CD4-positive, alpha-beta T cell treated with Interleukin-10 for 1 hour (primary cell): ENCODE measurements around the gene YBEY.
A peak's percentile ranks its signal among the peaks of the same experiment; 100 is the strongest.

ENCODE experiments used
- DNase-seq: peaks from one replicate; pipeline ENCODE4 v3.0.0-alpha.2; 2020

The YBEY gene

GRCh38 chr21:46265736-46266525 is 20.2 kb upstream of the YBEY start:
- DNase-seq: no peak

- DNase-seq: no peak
Measured at GRCh38 chr21:46266946-46267345, 19.2 kb upstream of the YBEY start.

GRCh38 chr21:46268371-46268770 is 17.8 kb upstream of the YBEY start:
- DNase-seq: no peak

- no peak for DNase-seq
Measured at GRCh38 chr21:46269466-46269865, 16.7 kb upstream of the YBEY start.

- DNase-seq: no peak
Measured at GRCh38 chr21:46273341-46273740, 12.8 kb upstream of the YBEY start.

GRCh38 chr21:46274797-46275390 is 11.2 kb upstream of the YBEY start:
- no peak for DNase-seq

GRCh38 chr21:46284077-46284644 is 2.0 kb upstream of the YBEY start:
- no peak for DNase-seq

GRCh38 chr21:46284733-46285132 is 1.4 kb upstream of the YBEY start:
- no peak for DNase-seq

GRCh38 chr21:46285206-46285661 is 908 bp upstream of the YBEY start, which contains the start of gene MCM3AP:
MCM3AP (minus strand) TSS chr21:46285611; CDS start chr21:46285286, 325 bp downstream.
- no peak for DNase-seq

GRCh38 chr21:46286648-46287002 is 483 bp downstream of the YBEY start:
- DNase-seq: no peak

GRCh38 chr21:46287541-46287940 is 1.4 kb downstream of the YBEY start:
- no peak for DNase-seq

GRCh38 chr21:46289655-46290179 is 3.6 kb downstream of the YBEY start:
- no peak for DNase-seq

- no peak for DNase-seq
Measured at GRCh38 chr21:46291561-46291960, 5.4 kb downstream of the YBEY start.

GRCh38 chr21:46294647-46295176 is 8.6 kb downstream of the YBEY start:
- DNase-seq: no peak

GRCh38 chr21:46295177-46295770 is 9.1 kb downstream of the YBEY start:
- no peak for DNase-seq

GRCh38 chr21:46295996-46296752 is 10.0 kb downstream of the YBEY start:
- DNase-seq: peak; percentile 54

- no peak for DNase-seq
Measured at GRCh38 chr21:46297338-46298271, 11.5 kb downstream of the YBEY start.

GRCh38 chr21:46299167-46299566 is 13.0 kb downstream of the YBEY start:
- no peak for DNase-seq

GRCh38 chr21:46301759-46302158 is 15.6 kb downstream of the YBEY start:
- DNase-seq: no peak

GRCh38 chr21:46304437-46304836 is 18.3 kb downstream of the YBEY start:
- no peak for DNase-seq

GRCh38 chr21:46304955-46305354 is 18.8 kb downstream of the YBEY start:
- DNase-seq: no peak
